Right lobe of liver (tissue), 6 donors: Measurements from ENCODE around the gene EFNA5. TPM values are rescaled to one million over a fixed set of nuclear protein-coding genes. Genes with fewer than 3 reads are reported as not detected.

Experiments
- ATAC-seq, 4 donors: fragments of 200-7000 bp; cut with Tn5 transposase; one replicate each; pipeline ENCODE4 v1.9.1; 2020; ENCODE audit warnings: mild to moderate bottlenecking in 4 of 4, moderate library complexity in 4 of 4
- DNase-seq, 3 donors: peaks; one replicate each; pipeline ENCODE4 v3.0.0-alpha.2; 2020
- H3K27ac ChIP-seq, 3 donors: fragments of 200-600 bp; one replicate each; pipeline ENCODE4 v1.8.0; 2022
- H3K27me3 ChIP-seq, 2 donors: fragments of 200-600 bp; one replicate each; pipeline ENCODE4 v1.8.0; 2022
- H3K36me3 ChIP-seq, 4 donors: fragments of 200-600 bp; sonication (generic) in 1 of 4; one replicate each; pipeline versions ENCODE4 v1.5.1 to v1.8.0; 2017 to 2022; ENCODE audit warnings: control low read depth in 1 of 4
- H3K4me1 ChIP-seq, 4 donors: fragments of 200-600 bp; sonication (generic) in 1 of 4; one replicate each; pipeline versions ENCODE4 v1.5.1 to v1.8.0; 2017 to 2022; ENCODE audit warnings: control low read depth in 1 of 4
- H3K4me3 ChIP-seq, 3 donors: fragments of 200-600 bp; one replicate each; pipeline ENCODE4 v1.8.0; 2022
- H3K9me3 ChIP-seq, 4 donors: fragments of 200-600 bp; sonication (generic) in 1 of 4; one replicate each; pipeline versions ENCODE4 v1.5.1 to v1.8.0; 2017 to 2022; ENCODE audit warnings: control low read depth in 1 of 4
- POLR2A ChIP-seq: fragments of 450-650 bp; IDR thresholded peaks from one replicate; pipeline ENCODE4 v1.6.1; 2017; ENCODE audit warnings: antibody characterized with exemption, mild to moderate bottlenecking
- WGBS: methylation state at CpG from one replicate; pipeline ENCODE4 v1.1.6; 2018; ENCODE audit warnings: low coverage, low lambda C conversion rate; ENCODE audit not compliant: insufficient coverage; ENCODE audit errors: missing lambda C conversion rate; 5-methylcytosine and 5-hydroxymethylcytosine counted together
- intact Hi-C, 2 donors: fragments of 100-400 bp; cut with DNase I; formaldehyde crosslinking; loops; one replicate each; pipeline versions ENCODE4 v1.11.2 to v1.14.1; 2022
- total RNA-seq, 6 experiments: library from RNA; depleted of rRNA in 2 of 6; stranded (reverse); fragments of >200 nt in 2 of 6; fragmentation: NEBNext Ultra II Directional in 3 of 6; extraction: Animal tissue kit (Norgen Biotek cat#: 25700) in 3 of 6; gene quantifications; one replicate each; pipeline versions ENCODE4 v1.1.0 to v1.2.4, GENCODE V29; 2016 to 2023
- TF ChIP-seq, protein P1 (sequence below), 4 donors: fragments of 200-600 bp in 3 of 4; fragments of 450-650 bp in 1 of 4; IDR thresholded peaks; one replicate each; pipeline versions ENCODE4 v1.5.1 to v1.8.0; 2016 to 2022; ENCODE audit warnings: antibody characterized with exemption in 4 of 4, mild to moderate bottlenecking in 2 of 4
- donor health status: DM: no; HTN: yes; CAD: no.
- donor health status: DM: no; HTN: no; CAD: no.
- donor health status: DM: no; HTN: no; CAD: no.
- donor health status: DM: no; HTN: yes; CAD: no.
- donor health status: DM: no; HTN: yes; CAD: no.

Gene EFNA5
- total RNA-seq, 6 experiments from 2014 or later = 0.18 to 11.7 (median 1.4) TPM

DNA sequence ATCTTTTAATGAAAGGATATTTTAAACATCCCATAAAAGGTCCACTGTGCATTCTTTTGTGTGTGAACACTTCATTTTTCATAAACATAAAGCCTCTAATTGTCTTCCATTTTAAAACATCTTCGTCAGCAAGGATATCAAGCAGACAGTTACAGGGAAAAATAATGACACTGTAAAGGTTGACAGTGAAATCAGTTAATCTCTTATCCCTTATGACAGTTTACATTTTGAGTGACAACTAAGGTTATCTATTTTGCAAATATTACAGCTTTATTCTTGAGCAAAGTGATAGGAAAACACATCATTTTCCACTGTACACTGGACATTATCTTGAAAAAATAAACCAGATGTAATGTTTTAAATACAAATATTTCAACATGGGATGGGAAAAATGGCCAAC lies 28.7 kb upstream of the EFNA5 start:
- H3K4me3 ChIP-seq = no peak overlapping the region
- H3K27ac ChIP-seq = no peak overlapping the region
- WGBS = 41% methylated on average over 1 of the region's 1 CpG
- no peaks in the 10 kb centered on the region for H3K9me3 ChIP-seq
- DNase-seq (no peak), ATAC-seq (no peak)
- H3K36me3 ChIP-seq = no peaks in the 10 kb centered on the region
- intact Hi-C loops = no loop called here
- H3K27me3 ChIP-seq = no peaks in the 10 kb centered on the region
- TF ChIP-seq, protein P1, sequence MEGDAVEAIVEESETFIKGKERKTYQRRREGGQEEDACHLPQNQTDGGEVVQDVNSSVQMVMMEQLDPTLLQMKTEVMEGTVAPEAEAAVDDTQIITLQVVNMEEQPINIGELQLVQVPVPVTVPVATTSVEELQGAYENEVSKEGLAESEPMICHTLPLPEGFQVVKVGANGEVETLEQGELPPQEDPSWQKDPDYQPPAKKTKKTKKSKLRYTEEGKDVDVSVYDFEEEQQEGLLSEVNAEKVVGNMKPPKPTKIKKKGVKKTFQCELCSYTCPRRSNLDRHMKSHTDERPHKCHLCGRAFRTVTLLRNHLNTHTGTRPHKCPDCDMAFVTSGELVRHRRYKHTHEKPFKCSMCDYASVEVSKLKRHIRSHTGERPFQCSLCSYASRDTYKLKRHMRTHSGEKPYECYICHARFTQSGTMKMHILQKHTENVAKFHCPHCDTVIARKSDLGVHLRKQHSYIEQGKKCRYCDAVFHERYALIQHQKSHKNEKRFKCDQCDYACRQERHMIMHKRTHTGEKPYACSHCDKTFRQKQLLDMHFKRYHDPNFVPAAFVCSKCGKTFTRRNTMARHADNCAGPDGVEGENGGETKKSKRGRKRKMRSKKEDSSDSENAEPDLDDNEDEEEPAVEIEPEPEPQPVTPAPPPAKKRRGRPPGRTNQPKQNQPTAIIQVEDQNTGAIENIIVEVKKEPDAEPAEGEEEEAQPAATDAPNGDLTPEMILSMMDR (IDR thresholded peaks at IDR 0.05) = no peak
- no peak for TF ChIP-seq POLR2A
- H3K4me1 ChIP-seq = no peaks in the 10 kb centered on the region

- TF ChIP-seq, protein P1 (IDR thresholded peaks at IDR 0.05) = no peak
- no peak for TF ChIP-seq POLR2A
- Histone ChIP-seq H3K4me1 (no peaks in the 10 kb centered on the region), H3K27ac (no peak overlapping the region), H3K27me3 (no peaks in the 10 kb centered on the region), H3K9me3 (no peaks in the 10 kb centered on the region), H3K4me3 (no peak overlapping the region), H3K36me3 (no peaks in the 10 kb centered on the region)
- ATAC-seq (no peak), DNase-seq (no peak)
- 55% methylated on average over 2 of the region's 2 CpGs for WGBS
- intact Hi-C loops = no loop called here
Measured at GRCh38 chr5:107698286-107698685, 27.5 kb upstream of the EFNA5 start.

- Histone ChIP-seq H3K27ac (no peak overlapping the region), H3K36me3 (no peaks in the 10 kb centered on the region), H3K9me3 (no peaks in the 10 kb centered on the region), H3K4me3 (no peak overlapping the region), H3K4me1 (no peaks in the 10 kb centered on the region), H3K27me3 (no peaks in the 10 kb centered on the region)
- intact Hi-C loops = no loop called here
- TF ChIP-seq POLR2A = no peak
- TF ChIP-seq, protein P1 (IDR thresholded peaks at IDR 0.05) = no peak
- DNase-seq (no peak), ATAC-seq (no peak)
- WGBS = 85% methylated on average over 2 of the region's 4 CpGs
Measured at GRCh38 chr5:107696498-107696897, 25.8 kb upstream of the EFNA5 start.

- ATAC-seq = no peak
Measured at GRCh38 chr5:107696080-107696479, 25.3 kb upstream of the EFNA5 start.

More at GRCh38 chr5:107696080-107696479, 25.3 kb upstream of the EFNA5 start:
- Histone ChIP-seq H3K4me1 (no peaks in the 10 kb centered on the region), H3K36me3 (no peaks in the 10 kb centered on the region), H3K4me3 (no peak overlapping the region), H3K27me3 (no peaks in the 10 kb centered on the region), H3K9me3 (no peaks in the 10 kb centered on the region), H3K27ac (no peak overlapping the region)
- WGBS = 54% methylated on average over 4 of the region's 4 CpGs
- TF ChIP-seq, protein P1 (IDR thresholded peaks at IDR 0.05) = no peak
- no peak for TF ChIP-seq POLR2A
- DNase-seq = no peak
- intact Hi-C loops = no loop called here
